Posterior vena cava (tissue), 2 donors: ENCODE measurements around the gene ASB2. TPM values are rescaled to one million over a fixed set of nuclear protein-coding genes. Genes with fewer than 3 reads are reported as not detected.

ENCODE experiments used
- DNase-seq: peaks from one replicate; pipeline ENCODE4 v3.0.0-alpha.2; 2020; ENCODE audit warnings: low spot score
- intact Hi-C, 2 donors: fragments of 100-400 bp; cut with DNase I; formaldehyde crosslinking; loops; one replicate each; pipeline versions ENCODE4 v1.14.1 to v1.14.2; 2022 to 2023
- total RNA-seq, 2 donors: library from RNA; stranded (reverse); fragmentation: NEBNext Ultra II Directional; extraction: Animal tissue kit (Norgen Biotek cat#: 25700); gene quantifications; one replicate each; pipeline ENCODE4 v1.2.1, GENCODE V29; 2021
- donor health status: DM: yes; HTN: yes; CAD: no.
- donor health status: DM: yes; HTN: yes; CAD: no.

ASB2 gene
- total RNA-seq, 2 donors from 2014 or later, result 60.0 to 66.5 TPM

DNA sequence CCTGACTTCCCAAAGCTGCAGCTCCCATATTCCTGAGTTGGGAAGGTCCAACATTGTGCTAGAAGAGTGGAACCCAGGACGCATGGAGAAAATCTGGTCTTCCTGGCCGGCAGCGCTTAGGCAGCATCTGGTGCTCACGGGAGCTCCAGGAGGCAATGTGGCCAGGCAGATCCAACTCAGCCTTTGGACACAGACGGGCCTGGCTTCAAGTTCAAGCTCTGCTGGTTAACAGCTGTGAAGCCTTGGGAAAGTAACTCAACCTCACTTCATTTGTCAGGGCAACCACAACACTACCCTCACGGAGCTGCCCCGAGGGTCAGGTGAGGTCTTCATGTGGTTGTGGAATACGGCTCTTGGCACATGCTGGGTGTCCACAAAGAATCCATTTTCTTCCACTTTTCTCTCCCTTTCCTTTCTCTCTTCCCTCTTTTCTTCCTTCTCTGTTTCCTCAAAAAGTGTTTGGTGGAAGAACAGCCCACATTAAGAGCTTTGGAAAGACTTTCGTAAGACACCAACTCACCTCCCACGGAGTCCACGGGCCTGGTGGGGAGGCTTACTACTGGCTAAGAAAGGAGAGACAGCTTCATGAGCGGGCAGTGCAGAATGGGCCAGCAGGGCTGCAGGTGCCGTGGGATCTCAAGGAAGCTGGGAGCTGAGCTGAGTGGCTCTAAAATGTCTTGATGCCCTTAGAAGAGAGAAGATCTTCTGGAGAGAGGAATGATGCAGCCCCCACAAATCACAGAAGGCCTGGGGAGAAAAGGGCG is 51.6 kb downstream of the ASB2 start:
- no peak for DNase-seq
- intact Hi-C loops, result no loop called here

DNA sequence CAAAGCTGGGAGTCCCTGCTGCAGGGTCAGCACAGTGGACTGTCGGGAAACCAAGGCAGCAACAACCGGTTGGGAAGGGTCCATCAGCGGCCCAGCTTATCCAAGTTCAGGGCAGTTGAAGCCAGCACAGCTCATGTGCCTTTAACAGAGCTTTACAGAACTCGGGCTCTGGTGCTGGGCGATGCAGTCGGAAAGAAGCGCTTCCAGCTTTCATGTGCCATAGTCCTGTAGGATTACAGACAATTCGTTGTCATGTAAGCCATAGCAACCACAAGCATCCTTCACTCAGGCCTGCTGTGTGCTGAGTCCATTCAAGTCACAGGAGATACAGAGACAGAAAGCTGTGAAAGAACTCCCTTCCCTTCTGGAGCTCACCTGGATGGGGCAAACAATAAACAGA is 52.7 kb downstream of the ASB2 start:
- intact Hi-C loops, result no loop called here

DNA sequence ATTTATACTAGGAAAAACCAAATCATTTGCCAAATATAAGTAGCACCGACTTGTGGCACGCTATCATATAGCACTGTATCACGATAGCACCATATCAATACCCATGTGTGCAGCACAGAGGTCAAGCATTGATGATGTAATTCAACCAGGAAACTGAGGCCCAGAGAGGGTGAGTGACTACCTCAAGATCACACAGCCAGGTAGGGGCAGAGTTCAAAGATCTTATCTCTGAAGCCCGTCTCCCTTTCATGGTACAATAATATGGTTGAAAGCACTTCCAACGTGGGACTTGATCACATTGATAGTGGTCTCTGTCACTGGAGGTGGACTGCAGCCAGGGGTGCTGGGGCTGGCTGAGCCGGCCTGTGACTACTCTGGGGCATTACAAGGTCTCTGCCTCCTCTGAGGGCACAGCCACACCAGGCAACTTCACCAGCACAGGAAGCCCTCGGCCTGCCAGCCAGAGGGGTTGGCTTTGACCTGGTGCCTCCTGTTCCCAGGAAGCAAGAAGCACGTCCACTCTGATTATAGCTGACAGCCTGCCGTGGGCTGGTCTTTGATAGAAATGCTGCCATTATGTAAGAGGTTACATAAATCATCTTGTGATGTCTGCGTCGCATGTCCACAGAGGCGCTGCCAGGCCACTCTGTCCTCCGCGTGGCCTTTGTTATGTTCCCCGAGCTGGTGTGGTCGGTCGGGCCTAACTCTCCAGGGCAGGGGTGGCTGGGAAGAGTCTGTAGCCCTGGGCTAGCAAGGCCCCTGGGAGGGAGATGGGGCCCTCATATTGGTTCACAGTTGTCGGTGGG is 55.2 kb downstream of the ASB2 start:
- intact Hi-C loops, result no loop called here
- DNase-seq, result no peak

More for the DNA sequence above, 52.7 kb downstream of the ASB2 start:
- DNase-seq, result no peak

DNA sequence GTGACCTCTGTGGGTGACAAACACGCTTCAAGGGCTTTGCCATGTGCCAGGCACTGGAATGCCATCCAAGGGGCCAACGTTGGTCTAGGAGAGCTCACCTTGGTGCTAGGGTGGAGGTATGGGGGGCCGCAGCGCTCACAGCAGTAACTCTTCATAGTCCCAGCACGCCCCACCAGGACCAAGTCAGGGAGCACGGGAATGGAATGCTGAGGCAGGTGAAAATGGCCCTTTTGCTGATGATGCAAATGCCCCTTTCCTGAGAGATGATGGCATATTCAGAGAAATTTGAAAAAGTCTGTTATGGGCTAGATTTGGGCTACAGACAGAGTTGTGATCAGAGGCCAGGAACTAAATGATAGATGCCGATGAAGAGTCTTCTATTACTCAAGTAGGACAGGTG is 59.2 kb downstream of the ASB2 start:
- no peak for DNase-seq
- intact Hi-C loops, result no loop called here

DNA sequence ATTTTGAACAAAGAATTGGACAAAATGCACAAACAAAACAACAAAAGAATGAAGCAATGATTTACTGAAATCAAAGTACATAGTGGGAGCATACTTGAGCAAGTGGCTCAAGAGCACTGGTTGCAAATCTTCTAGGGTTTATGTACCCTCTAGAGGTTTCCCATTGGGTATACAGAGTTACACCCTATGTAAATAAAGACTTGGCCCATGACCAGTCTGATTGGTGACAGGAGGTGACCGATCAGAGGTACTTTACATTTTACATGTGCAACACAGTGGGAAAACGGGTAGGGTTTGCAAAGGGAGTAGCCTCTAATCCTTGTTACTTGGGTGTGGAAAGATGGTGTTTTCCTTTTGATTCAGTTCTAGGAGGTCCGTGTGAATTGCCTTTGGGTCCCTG is 59.9 kb downstream of the ASB2 start:
- intact Hi-C loops, result no loop called here
- DNase-seq, result no peak

DNA sequence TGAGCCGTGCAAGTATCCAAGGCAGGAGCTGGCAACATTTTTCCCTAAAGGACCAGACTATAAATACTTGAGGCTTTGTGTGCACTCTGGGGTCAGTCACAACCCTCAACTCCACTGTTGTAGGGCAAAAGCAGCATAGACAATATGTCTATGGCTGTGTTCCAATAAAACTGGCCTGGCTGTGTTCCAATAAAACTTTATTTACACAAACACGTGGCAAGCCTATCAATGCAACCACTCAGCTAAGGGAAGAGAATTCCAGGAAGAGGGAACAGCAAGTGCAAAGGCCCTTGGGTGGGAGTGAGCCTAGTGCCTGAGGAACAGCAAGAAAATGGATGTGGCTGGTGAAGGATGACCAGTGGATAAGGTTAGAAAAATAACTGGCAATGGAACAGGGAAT is 60.6 kb downstream of the ASB2 start:
- intact Hi-C loops, result no loop called here
- DNase-seq, result no peak

DNA sequence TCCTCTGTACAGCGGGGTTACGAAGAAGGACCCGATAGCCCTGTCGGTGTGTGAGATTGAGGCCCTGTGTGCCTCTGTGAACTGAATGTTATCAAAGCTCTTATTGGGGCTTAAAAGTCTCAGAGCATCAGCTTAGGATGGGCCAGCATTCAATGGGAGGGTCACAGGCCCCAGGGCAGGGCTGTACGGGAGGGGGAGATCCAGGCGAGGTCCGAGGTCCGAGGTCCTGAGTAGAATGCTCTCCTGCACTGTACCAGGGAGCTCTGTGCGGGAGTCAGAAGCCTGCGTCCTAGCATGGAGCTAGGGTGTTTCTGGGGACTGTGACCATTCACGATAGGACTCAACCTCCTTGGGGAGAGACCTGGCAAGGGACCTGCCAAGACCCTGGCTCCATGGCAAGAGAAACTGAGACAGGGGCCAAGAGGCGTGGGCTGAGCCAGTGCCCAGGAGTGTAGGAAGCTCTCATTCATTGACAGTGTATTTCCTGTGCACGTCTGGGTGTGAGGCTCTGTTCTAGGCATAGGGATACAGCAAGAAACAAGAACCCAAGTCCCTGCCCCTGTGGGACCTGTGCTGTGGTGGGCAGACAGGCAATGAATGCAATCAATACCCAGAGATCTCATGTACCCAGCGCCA is 61.2 kb downstream of the ASB2 start:
- no peak for DNase-seq
- intact Hi-C loops, result no loop called here

DNA sequence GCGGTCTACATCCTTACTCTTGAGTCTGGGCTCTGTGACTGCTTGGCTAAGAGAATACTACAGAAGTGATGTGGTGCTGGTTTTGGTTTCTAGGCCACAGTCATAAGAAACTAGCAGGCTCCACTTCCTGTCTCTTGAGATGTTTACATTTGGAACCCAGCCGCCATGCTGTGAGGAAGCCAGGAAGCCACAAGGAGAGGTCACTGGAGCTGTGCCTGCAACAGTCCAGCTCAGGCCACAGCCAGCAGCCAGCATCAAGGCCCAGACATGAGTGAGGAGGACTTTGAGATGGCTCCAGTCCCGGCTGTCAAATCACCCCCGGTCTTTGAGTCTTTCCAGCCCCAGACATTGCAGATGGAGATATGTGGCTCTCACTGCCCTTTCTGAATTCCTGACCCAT is 62.1 kb downstream of the ASB2 start:
- intact Hi-C loops, result no loop called here
- DNase-seq, result no peak

DNA sequence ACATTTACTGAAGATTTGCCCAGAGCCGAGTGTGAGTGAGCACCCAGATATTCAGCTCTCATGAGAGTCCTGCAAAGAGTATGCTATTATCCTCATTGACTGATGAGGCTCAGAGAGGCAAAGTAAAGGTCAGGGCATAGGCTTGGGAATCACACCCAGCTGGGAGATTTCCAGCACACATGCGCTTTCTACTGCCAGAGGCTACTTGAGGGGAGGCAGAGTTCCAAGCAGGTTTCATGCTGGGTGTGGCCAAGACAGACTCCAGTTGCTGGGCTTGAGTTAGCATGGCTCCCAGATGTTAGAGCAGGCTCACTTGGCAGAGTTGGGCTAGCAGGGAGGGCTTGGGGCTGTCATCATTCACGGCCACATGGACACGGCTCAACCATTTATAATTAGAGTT is 63.6 kb downstream of the ASB2 start:
- DNase-seq, result no peak
- intact Hi-C loops, result no loop called here

DNA sequence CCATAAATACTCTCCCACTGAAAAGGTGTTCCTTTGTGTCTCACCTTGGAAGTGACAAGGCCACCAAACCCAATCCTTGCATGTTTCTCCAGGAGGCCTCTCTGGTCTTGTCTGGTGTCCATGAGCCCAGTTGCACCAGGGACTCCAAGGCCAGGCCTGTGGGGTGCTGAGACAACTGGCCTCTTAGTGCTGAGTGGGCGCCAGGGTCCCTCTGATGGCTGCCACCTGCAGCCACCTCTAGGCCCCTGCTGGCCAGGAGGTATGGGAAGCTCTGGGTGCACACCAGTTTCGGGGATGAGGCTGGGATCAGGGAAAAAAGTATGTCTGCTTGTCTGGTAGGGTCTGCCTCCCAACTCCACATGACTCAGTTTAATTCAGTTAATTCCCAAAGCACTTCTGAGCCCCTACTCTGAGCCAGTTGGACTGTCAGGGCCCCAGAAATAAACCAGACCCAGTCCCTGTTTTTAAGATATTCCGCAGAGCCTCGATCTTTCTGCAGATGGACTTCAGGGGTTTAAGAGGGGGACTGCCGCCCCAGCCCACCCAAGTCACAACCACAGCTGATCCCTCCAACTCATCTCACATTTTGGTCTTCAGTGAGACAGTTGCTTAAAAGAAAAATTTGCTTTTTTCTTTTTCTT is 64.3 kb downstream of the ASB2 start:
- intact Hi-C loops, result no loop called here
- DNase-seq, result no peak

DNA sequence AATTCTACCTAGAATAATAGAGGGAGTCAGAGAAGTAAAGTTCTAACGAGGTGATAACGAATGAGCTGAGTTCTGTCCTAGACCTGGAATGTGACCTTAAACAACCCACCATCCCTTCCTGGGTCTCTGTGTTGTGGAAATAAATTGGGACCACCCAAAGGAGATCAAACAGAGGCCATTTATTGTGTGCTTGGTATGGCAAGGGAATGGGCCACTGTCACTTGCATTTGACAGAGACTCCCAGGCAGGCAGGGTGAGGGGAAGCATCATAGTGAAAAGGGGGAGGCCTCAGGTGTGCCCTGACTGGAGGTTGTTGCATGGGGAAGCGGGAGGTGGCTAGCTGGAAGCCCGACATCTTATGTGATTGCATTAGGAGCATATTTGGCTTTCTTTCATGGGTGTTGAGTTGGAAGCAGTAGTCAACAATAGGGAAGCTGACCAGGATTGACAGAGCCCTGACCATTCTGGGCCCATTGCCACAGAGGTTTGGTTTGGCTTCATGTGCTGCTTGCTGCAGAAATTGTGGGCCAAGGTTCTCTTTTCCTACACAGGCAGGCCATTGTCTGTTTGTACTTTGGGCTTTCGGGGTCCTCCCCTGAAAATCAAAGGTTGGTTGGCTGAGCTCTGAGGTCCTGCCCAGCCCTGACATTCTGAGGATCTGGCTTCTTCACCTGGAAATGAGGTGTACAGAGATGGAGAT is 66.8 kb downstream of the ASB2 start:
- intact Hi-C loops, result loop anchor here in 1 of 2 donors (5.0 kb wide), 1 partner anchor 1618 kb away; no protein-coding TSS in a partner anchor
- peak; percentile 40 for DNase-seq

DNA sequence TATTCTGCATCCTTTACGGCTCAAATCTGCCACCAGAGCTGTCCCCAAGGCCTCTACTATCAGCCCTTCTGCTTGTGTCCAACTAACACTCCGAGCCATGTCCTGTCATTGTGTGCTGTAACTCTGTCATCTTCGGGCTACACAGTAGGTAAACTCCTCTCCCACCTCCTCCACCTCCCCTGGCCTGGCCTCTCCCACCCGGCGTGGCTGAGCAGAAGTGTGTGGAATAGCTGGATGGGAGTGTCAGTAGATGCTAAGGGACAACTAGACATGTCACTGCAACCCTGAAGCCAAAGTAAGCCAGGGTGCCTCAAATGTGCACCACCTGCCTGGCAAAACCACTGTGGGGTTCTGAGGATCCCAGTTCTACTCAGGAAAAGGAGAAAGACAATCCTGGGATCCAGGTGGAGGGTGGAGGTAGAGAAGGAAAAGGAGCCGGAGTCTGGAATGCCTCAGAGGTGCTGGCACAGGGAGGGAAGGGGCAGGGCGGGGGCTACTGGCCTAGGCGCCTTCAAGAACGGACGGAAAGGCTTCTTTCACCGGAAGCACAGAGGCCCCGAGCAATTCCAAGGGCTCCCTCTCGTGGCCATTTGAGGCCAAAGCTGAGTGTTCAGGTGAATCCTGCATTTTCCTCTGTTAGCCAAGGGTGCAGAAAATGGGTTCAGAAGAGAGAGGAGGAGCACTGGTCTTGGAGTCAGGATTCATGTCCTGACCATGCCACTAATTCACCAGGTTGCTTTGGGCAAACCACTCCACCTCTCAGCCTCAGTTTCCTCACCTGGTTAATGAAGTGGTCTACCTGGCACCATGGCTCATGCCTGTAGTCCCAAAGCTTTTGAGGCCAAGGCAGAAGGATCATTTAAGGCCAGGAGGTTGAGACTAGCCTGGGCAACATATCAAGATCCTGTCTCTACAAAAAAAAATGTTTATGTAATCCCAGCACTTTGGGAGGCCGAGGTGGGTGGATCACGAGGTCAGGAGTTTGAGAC is 69.7 kb downstream of the ASB2 start:
- DNase-seq, result no peak
- intact Hi-C loops, result loop anchor here in 1 of 2 donors (1.0 to 5.0 kb wide), 2 partner anchors 248 to 1621 kb away; no protein-coding TSS in a partner anchor

DNA sequence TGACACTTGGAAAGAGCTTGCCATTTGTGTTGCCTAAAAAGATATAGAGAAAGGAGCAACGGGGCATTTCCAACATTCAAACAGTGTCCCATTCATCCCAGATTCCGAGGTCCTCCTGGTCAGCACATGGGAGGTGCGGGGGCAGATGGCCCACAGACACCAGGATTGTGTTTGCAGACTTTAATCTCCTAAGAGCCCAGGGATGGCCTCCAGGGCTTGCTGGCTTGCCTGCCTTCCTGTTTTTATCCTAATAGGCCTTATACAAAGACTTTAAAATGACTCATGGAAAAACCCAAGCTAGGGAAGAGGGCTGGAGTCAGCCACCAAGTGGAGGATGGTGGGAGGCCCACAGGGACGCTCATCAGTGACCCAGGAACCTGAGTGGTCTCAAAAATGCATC is 70.7 kb downstream of the ASB2 start:
- intact Hi-C loops, result loop anchor here in 1 of 2 donors (5.0 kb wide), 1 partner anchor 1622 kb away; no protein-coding TSS in a partner anchor

DNA sequence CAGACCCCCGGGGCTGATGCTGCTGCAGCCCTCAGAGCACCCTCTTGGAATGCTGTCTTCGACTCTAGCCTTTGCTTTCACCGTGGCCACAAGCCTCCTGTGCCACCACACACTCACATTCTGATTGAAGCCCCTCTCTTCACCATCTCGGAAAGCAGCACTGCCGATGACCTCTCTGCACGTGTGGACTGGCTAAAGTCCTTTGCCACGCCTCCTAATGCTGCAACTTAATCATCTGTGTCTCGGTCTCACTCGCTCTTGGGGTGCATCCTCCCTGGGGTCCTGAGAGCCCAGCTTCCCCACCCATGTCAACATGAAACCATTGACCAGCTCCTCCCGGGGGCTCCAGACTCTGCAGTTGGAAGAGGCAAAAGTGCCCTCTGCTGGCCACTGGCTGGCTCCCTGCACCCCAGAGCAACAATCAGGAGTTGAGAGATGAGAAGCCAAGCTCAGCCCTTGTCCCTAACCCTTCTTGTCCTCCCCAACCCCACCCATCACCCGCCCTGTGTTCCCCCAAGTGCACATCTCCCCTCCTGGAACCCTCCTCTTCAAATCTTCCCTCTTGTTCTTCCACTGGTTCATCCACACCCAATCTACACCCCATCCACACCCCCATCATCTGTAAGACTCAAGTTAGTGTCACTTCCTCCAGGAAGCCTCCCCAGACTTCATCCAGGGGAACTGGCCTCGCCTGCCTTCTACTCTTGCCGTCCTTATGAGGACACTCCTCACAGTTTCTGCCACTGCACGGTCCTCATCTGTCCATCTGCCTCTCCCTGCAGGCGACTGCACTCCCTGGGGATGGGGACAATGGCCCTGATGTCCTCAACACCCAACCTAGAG is 72.8 kb downstream of the ASB2 start:
- intact Hi-C loops, result loop anchor here (5.0 kb wide), 2 partner anchors 116 to 246 kb away; partner anchors contain the start of gene PRIMA1 (in 1 of the 2)
- DNase-seq, result no peak

More for the DNA sequence above, 70.7 kb downstream of the ASB2 start:
- DNase-seq, result no peak

DNA sequence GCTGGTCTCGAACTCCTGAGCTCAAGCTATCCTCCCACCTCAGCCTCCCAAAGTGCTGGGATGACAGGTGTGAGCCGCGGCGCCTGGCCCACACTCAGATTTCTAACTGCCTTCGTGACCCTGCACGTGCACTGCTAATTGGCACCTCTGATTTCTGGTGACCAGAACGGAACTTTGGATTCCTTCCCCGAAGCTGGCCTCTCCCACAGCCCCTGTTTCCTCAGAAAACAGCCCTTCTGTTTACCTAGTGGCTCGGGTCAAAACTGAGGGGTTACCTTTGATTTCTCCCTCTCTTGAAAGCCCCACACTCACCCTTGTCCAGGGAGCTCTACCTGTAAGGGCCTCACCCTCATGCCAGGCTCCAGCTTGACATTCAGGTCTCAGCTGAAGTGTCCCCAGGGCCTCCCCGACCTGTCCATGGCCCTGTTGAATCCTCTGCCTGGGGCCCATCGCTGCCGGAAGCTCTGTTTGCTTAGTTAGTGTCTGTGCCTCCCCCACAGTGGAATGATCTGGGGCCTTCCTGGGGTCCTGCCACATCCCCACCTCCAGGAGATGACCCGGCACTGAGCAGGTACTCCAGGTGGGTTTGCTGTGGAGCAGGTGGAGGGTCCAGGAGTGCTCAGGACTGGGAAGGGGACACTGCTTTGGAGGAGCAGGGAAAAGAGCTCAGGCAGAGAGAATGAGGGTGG is 73.6 kb downstream of the ASB2 start:
- DNase-seq, result no peak
- intact Hi-C loops, result loop anchor here (5.0 kb wide), 2 partner anchors 115 to 245 kb away; partner anchors contain the start of gene PRIMA1 (in 1 of the 2)

DNA sequence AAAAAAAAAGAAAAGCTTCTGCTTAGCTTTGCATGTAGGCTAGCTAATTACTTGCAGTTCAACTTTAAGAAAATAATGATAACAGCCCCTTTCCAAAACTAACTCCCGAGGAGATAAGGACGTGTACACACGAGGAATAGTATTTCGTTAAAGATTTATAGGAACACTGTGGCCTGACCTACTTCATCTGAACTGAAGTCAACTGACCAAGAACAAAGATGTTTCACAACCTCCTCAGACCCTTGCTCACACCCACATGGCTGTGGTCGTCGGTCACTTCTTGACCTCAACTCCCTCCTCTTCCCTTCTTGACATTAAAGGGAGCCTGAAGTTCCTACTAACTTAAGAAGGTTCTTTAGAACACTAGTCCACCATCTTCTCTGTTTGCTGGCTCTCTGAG is 74.6 kb downstream of the ASB2 start:
- no peak for DNase-seq
- intact Hi-C loops, result loop anchor here (5.0 kb wide), 2 partner anchors 115 to 245 kb away; partner anchors contain the start of gene PRIMA1 (in 1 of the 2)
